Breast epithelium (tissue), 3 donors: ENCODE results near the gene SESN1.

ENCODE experiments used
- POLR2AphosphoS5 ChIP-seq, 3 donors: sonication (generic); formaldehyde crosslinking; IDR thresholded peaks; one replicate each; pipeline ENCODE4 v1.6.1; 2017; ENCODE audit warnings: antibody characterized with exemption in 3 of 3
- TF ChIP-seq, protein P1 (sequence below), 3 donors: fragments of 450-650 bp; IDR thresholded peaks; one replicate each; pipeline ENCODE4 v1.5.1; 2016 to 2017; ENCODE audit warnings: antibody characterized with exemption in 3 of 3, mild to moderate bottlenecking in 3 of 3, moderate library complexity in 3 of 3

DNA sequence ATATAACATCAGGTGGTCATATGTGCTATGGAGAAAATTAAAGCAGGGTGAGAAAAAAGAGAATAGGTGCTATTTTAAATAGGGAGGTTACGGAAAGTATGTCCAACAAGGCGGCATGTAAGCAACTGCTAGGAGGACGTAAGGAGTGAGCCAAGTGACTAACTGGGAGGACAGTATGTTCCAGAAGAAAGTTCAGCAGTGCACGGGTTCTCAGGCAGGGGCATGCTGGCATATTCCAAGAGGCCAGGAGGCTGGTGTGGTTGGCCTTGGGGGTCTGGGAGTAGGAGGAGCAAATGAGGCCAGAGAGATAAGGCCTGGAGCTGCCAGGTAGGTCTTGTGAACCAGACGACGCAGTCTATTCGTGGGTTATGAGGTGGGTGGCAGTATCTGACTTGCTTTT is 134.0 kb downstream of the SESN1 start:
- TF ChIP-seq, protein P1, sequence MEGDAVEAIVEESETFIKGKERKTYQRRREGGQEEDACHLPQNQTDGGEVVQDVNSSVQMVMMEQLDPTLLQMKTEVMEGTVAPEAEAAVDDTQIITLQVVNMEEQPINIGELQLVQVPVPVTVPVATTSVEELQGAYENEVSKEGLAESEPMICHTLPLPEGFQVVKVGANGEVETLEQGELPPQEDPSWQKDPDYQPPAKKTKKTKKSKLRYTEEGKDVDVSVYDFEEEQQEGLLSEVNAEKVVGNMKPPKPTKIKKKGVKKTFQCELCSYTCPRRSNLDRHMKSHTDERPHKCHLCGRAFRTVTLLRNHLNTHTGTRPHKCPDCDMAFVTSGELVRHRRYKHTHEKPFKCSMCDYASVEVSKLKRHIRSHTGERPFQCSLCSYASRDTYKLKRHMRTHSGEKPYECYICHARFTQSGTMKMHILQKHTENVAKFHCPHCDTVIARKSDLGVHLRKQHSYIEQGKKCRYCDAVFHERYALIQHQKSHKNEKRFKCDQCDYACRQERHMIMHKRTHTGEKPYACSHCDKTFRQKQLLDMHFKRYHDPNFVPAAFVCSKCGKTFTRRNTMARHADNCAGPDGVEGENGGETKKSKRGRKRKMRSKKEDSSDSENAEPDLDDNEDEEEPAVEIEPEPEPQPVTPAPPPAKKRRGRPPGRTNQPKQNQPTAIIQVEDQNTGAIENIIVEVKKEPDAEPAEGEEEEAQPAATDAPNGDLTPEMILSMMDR (IDR thresholded peaks at IDR 0.05) = no peak
- no peak for TF ChIP-seq POLR2AphosphoS5 (IDR thresholded peaks at IDR 0.05)
